GM03348 (cell line): ENCODE data around the gene CHRNA1.

Experiments used
- DNase-seq: peaks from one replicate; pipeline ENCODE4 v3.0.0; 2012; ENCODE audit warnings: low spot score

The CHRNA1 gene

DNA sequence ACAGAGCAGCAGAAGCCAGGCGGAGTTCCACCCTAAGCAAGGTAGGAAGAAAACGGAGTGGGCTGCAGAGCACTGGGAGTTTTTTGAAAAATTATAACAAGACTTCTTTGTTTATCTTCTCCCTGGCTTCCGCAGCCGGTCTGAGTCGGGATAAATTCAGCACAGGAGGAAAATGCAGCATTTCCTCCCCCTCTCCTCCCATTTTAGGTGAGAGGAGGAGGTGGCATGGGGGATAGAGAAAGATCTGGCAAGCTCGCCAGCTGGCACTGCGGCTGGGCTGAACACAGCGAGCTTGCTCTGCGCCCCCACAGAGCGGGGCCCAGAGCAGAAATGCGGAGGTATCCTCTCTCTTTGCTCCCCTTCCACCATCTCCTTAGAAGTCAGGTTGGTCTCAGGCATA, 17.7 kb upstream of the CHRNA1 start:
- DNase-seq, result no peak

DNA sequence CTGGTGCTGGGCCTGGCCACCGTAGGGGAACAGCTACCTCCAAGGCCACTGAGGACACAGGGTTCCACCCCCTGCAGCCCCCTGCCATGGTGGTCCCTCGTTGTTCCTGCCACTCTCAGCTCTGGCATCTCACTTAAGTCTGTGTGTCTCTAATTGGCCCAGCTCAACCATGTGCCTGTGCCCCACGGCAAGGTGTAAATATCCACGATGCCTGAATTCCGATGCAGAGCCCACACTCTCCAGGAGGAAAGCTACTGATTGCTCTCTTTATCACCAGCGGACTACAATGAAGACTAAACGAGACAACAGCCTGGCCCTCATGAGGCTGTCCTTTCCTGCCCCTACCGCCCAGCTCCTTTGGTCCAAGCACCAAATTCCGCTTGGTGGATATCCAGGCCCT, 17.0 kb upstream of the CHRNA1 start:
- DNase-seq, result no peak

DNA sequence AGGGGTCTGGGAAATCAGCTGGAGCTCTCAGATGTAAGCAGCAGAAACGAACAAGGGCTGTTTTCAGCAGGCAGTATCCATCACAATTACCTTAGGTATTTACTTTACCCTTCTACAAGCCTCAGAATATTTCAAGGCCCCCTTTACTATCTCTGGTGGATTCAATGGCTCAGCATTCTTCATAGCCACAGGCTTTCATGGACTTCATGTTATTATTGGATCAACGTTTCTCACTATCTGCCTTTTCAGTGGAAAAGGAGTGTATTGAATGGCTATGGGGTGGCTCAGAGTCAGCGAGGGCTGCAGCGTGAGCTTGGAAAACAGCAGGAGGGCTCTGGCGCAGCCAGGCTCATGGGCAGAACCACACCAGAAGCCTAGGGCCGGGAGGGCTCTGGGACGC, 16.6 kb upstream of the CHRNA1 start:
- DNase-seq, result no peak

DNA sequence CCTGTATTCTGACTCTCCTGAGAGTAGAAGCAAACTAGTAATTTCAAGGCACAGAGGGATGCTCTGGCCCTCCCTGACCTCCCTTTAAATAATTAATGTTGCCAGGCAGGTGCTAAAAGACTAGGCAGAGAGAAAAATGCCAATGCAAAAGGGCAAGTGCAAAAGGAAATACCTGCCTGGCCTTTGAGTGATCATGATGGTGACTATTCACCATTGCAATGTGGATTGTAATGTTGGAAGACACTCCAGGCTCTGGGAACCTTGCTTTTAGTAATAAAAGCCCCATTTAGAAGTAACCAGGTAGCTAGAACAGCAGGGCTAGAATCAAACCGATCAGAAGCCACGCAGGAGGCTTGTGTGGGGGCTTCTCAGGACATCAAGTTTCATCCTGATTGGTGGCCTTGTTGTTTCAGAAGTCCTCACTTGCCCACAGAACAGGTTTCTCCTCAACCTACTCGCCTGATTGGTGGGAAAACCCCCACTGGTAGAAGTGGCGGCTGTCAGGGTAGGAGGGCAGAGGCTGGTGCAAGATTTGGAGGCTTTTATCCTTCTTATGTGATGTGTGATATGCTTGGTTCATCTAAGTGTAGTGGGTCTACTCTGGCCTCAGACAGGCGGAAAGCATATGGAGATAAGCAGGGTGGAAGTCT, 16.0 kb upstream of the CHRNA1 start:
- no peak for DNase-seq

DNA sequence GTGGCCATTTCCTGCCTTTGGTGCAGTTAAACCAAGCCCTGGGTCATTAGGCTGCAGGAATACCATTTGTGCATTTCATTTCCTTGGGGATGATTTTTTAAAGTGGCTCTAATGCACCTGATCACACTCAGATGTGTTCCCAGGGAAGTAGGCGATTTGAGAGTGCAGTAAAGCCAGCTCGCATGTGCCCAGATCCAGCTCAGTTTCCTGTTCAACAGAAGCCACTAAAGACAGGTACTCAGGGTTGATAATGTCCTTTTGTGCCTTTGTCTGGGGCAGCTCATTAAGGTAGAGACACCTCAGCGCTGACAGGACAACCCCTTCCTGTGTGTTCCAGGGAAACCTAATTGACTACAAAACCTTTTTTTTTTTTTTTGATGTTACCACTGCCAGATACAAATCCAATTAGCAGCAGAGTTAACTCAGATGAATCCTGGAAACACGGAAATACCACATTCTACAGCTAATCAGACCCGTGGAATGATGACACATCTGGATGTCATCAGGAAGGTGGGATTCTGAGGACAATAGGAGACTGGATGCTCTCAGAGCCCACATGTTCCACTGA, 15.2 kb upstream of the CHRNA1 start:
- peak; percentile 35 for DNase-seq

DNA sequence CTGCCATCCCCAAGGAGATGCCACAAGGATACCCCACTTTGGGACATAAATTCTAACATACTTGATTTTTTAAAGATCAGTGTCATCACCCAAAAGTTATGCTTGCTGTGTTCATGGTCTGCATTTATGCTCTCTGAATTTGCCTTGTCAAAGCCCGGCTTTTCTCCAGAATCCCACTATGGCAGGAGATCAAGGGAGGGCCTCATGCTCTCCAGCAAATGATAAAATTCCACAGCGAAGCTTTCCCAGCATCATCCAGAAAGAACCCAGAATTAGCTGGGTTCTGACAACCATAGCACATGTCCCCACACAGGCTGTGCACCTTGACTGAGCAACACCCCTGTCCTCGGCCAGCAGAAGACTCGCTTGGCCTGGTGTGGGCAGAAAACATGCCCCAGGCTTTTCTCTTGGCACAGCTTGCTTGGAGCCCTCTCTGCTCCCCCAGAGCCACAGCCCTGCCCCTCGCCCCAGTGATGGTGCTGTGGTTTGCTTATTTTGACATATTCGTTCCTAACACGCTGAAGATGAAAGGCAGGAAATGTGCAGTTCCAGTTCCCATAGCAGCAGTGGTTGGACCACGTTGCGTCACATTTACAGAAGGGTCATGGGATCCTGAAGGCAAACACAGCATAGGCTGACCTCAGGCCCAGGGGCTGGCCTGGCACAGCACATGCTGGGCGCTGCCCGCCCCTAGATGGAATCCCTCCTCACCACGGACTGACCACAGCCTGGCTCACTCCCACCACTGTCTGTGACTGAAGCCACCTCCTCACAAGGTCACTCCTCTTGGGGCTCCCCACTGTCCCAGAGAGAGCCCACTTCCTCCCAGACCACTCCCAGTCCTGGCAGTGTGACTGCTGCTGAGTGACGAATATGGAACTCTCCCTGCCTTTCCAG, 14.1 kb upstream of the CHRNA1 start:
- DNase-seq, result peak; percentile 85

DNA sequence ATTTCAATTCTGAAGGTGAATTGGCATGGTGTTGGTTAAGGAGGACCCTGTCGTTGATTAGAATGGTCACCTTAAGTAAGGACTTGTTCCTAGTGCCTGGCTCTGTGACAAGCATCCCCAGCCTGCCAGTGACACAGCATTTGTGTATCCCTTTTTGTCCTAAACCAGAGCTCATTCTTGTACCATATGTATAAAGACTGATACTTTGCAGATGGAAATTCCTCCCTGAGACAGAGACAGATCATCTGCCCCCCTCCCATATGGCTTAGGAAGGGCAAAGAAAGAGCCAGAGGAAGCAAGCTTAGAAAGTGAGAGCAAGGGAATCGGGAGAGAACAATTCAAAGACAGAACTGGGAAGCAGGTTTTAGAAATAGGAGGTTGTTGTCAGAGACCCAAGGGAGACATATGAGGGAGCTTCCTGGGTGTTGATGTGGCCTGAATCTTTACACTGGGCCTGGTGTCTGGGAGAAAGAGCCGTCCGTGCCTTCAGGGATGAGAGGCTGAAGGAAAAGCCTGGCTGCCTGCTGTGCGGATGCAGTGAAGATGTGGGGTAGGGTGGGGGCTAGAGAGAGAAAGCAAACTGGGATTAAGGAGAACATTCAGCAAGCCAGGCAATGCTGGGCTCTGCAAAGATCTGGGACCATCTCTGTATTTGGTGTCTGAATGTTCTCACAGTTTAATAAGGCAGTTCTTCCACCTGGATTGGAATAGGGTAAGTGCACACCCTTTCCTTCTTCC, 13.2 kb upstream of the CHRNA1 start:
- no peak for DNase-seq

DNA sequence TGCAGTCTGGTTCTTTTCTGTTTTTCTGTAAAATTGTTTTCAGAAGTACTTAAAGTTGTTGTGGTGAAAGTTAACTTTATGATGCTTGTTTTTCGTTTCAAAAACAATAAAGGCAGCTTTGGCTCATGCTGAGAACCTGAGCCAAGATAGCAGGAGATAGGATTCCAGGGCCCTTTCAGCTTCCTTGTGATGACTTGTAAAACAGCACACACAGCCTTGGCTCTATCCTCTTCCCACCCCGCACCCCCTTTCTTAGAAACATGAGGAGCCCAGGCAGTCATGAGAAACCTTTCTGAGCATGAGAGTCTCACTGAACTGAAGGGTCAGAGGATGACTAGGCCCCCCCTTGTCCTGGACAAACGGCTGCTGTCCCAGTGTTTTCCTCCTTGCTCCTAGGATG, 12.4 kb upstream of the CHRNA1 start:
- DNase-seq, result no peak

DNA sequence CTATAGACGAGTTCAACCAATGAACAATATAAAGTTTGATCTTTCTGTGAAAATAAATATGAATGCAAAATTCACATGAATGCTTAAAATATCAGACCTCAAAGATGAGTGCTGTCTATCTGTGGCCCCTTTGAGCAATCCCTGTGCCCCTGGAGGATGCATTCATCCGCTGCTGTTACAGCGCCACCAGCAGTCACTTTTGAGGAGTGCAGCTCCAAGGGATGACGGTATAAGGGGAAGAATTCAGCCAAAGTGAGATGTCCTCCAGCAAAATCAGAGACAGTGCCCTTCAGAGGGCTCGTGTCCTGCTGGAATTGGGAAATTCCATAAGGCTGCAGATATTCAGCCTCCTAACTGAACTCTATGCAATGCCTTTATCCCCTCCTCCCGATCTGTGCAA, 12.0 kb upstream of the CHRNA1 start:
- DNase-seq, result no peak

DNA sequence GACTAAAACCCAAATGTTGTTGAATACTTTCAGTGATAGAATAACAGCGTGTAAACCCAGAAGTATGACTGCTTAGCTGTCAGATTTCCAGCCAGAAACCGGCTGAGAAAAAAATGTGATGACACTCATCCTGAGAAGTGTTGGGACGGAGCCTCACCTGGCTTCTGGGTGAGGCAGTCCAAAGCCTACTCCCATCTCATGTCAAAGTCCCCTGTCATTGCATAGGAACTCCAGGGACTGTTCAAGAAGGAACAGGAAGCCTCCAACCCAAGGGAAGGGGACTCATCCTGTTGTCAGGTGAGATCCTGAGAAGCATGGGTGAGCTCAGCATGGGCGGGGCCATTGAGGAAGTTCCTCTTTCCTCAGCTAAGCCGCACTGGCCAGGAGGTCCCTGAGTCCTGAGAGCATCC, 11.3 kb upstream of the CHRNA1 start:
- no peak for DNase-seq

DNA sequence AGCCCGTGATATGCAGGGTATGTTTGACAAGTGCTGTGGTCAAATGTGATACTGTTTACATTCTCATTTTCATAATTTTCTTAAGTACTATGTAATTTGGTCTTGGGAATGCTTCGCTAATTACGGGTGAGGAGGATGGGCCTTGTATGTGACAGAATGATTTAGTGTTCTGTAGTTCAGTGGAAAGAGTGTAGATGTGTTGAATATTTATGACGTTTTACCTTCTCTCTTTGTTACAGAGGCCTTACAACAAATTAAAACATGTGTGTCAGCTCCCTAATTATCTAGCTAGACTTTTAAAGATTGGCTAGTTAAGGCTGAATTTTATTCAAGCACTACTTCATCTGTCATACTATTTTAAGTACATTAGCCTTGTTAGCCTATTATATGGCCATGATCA, 10.6 kb upstream of the CHRNA1 start:
- no peak for DNase-seq

DNA sequence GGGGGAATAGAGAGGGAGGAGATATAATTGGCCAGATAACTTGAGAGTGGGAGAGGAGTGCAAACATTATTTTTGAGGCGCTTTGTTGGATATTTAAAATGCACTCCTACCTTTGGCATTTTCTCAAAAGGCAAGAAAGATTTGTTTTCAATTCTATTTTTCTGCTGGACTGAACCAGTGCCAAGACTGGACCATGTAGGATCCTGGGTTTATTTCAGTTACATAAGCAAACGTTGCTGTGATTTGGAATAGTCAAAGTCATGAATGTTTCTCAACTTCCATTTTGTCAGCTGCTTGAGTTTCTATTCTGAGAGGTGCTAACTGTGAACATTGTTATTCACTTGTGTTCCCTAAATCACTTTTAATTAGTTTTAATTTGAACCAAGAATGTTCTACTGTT, 8.9 kb upstream of the CHRNA1 start:
- no peak for DNase-seq

DNA sequence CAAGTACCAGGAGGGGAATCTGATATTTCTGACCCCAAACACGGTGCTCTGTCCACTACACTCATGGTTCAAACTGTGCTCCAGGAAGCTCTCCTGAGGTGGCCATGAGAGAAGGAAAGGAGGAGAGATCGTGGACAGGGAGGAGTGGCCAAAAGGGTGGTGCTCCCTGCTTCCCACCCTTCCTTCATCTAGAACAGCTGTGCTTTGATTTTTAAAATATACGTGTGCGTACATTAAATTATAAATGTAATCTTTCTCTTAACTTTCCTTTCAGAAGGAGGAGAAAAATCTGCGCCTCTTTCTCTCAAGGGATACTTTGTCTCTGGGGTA, 8.2 kb upstream of the CHRNA1 start:
- no peak for DNase-seq

DNA sequence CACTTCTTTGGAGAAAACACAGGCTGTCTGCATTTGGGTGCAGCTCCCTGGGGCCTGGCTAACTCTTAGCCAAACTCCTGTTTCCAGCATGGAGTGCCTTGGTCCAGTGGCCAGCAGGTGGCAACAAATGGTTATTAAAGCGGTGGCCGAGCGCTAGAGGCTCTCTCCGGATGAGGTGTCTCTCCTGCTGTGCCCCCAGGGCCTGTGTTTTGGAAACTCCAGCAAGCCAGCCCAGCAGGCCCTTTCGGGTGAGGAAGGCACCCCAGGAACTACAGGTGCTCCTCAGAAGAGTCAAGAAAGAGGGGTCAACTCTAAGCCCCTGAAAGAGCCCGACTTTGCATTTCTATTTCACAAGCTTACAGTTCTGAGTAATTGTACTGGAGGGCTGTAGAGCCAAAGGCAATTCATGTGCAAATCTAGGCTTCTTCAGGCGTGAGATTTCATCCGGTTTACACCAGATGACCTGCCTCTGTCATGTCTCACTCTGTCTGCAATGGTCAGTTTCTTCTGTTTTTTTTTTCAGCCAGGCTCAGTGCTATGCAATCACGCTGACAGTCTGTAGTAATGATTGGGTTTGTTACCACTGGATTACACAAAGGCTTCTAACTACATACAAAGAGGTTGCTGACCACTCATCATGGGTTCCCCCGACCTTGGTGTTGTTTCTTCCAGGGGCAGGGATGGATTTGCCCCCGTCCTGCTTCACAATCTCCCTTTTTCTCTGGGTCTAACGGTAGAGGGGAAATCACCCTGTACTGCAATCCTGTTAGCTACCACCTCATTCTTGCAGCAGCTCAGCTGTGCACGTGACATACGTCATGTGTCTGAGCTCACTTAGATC, 7.6 kb upstream of the CHRNA1 start:
- peak; percentile 84 for DNase-seq

DNA sequence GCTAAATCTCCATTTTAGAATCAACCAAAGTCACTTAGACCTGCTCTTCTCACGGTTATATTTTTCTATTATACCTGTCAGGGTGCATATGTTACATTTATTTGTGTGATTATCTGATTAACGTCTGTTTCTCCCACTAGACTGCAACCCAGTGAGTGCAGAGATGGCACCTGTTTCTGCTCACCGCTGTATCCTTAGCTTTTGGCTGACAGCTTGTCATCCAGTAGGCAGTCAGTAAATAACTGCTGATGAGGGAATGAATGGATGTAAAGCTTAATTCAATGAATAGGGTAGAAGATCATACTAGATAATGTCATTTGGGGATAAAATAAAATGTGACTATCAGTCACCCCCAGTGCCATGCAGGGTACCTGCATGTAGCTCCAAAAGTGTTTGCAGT, 6.9 kb upstream of the CHRNA1 start:
- no peak for DNase-seq

DNA sequence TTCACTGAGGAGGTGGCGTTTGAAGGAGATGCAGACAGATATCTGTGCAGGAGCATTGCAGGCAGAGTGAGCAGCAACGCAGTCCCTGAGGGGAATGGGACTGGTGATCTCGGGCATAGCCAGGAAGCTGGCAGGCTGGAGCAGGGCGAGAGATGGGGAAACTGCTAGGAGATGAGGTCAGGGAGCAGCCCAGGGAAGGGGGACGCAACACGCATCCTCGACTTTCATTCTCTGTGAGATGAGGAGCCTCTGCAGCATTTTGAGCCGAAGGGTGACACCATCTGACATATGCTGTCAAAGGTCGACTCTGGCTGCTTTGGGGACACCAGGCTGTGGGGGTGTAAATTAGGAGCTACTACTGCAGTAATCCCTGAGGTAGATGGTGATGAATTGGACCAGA, 4.3 kb upstream of the CHRNA1 start:
- no peak for DNase-seq

DNA sequence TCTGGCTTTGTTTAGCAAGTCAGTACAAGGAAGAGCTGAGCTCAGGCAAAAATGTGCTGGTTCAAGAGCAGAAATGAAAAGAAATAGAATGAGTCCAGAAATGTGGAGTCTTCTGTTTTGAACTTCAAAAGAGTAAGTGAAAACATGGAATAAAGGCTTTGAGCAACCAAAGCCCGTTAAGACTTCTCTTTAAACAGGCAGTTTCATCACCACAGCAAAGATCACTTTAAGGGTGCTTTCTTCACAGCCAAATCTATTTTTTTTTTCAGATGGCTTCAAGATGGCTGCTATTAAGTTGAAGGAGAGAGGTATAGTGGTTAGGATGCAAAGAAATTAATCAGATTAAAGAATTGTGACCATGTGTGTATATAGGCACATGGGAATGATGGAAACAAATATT, 2.0 kb upstream of the CHRNA1 start:
- DNase-seq, result no peak

DNA sequence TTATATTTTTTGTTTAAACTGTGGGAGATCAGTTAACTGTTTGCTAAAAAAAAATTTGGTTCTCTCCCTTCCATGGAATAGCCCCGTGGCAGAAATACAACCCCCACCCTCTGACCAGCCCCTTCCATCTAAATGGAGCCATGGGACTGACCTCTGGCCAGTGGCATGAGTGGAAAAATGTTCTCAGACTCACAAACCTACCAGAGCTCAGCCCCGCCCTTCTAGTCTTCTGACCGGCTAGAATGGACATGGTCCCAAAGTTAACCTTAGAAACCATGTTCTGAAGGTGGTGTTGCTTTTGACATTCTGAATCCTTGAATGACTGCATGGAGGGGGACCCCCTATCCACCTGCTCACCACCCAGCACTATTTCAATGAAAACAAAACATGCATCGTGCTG, 1.3 kb upstream of the CHRNA1 start:
- no peak for DNase-seq

DNA sequence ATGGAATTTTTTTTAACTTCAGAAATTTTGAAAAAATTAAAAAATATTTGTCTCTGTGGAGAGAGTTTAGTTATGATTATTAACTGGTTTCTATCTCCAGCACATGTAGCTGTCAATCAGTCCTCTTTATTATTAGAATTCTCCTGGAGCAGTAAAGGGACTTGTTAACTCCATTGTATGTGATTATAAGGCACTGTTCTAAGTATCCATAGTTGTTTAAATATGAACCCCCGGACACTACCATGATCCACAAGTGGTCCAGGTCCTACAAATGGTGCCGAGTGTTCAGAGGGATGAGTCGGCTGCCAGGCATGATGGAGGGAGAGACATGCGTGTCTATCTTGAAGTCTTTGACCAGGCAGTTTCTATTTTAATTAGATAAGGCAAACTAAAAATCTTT, 492 bp downstream of the CHRNA1 start:
- DNase-seq, result no peak

DNA sequence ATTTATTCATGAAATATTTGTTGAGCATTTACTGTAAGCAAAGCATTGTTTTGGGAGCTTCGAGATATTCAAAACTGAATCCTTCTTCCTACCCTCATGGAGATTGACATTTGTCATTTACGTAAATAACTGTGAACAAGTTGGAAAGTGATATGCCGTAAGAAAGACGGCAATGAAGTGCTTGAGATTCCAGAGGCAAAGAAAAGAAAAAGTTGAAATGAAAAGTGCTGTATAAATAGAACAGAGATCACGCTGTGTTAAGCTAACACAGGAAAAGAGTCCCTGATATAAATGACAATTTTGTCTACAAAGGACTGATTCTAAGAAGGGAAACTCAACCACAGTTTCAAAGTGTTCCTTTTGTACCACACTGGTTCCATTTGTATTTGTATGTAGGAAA, 1.8 kb downstream of the CHRNA1 start:
- no peak for DNase-seq

DNA sequence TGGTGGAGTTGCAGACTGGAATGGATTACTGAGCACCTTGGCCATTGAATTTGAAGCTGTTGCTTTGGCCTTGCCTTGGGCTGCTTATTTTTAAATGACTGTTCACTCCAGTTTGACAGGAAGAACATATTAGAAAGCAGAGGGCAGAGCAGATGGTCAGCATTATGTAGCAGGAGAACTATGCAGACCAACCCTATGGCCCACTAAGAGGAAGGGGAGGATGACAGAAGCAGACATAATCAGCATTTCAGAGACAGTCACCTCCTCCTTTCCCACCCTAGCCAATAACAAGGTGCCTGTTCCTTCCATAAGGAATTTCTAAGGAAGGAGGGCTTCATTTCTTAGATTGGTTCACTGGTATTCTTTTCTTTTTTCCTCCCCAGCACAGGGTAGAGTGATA, 2.4 kb downstream of the CHRNA1 start:
- no peak for DNase-seq
